ENCODE data around the gene JMY. TPM values are rescaled to one million over a fixed set of nuclear protein-coding genes. Genes with fewer than 3 reads are reported as not detected.

The JMY gene
- total RNA-seq, 4 donors from 2014 or later: 7.8 to 25.1 (median 14.7) TPM

DNA sequence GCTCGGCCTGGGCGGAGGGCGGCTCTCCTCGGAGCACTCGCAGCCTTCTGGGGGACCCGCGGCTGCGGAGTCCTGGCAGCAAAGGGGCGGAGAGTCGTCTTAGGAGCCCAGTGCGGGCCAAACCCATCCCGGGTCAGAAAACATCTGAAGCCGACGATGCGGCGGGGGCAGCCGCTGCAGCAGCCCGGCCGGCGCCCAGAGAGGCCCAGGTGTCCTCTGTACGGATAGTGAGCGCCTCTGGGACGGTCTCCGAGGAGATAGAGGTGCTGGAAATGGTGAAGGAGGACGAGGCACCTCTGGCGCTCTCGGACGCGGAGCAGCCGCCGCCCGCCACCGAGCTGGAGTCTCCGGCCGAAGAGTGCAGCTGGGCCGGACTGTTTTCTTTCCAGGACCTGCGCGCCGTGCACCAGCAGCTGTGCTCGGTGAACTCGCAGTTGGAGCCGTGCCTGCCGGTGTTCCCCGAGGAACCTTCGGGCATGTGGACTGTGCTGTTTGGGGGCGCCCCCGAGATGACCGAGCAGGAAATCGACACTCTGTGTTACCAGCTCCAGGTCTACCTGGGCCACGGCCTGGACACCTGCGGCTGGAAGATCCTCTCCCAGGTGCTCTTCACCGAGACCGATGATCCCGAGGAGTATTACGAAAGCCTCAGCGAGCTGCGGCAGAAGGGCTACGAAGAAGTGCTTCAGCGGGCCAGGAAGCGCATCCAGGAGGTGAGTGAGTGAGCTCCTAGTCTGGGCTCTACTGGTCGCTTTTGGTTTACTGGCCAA, 1.2 kb downstream of the JMY start:
- intact Hi-C loops (cut with DNase I; ENCODE audit: low total_unique reads): loop anchor here (5.0 to 10.0 kb wide), 3 partner anchors 105 to 1745 kb away; partner anchors contain the start of gene WDR41

GRCh38 chr5:79237740-79238560, 2.0 kb downstream of the JMY start:
- Histone ChIP-seq H3K4me1 (peaks cover 4 to 59% (median 20%) of the 10 kb centered on the region in 4 donors), H3K27me3 (no peaks in the 10 kb centered on the region), H3K36me3 (no peaks in the 10 kb centered on the region), H3K4me3 (peak overlapping the region; percentile 53 to 93 (median 71)), H3K27ac (peak overlapping the region; percentile 92 to 96 (median 94)), H3K9me3 (no peaks in the 10 kb centered on the region)
- DNase-seq: no peak
- 8 to 21% methylated on average over 5 to 14 of the region's 14 CpGs for WGBS, 2 donors (ENCODE audit: low coverage in 1 of 2)
- in situ Hi-C loops (cut with MboI; ENCODE audit: low pct_ligation_motif_present in 1 of 4, low pct_unique_long_range_greater_than_20kb in 1 of 4, low sequenced_read_pairs in 3 of 4) (no loop called here), intact Hi-C loops (cut with DNase I; ENCODE audit: low total_unique reads) (loop anchor here (5.0 to 10.0 kb wide), 3 partner anchors 106 to 1746 kb away; partner anchors contain the start of gene WDR41)
- TF ChIP-seq, protein P1, sequence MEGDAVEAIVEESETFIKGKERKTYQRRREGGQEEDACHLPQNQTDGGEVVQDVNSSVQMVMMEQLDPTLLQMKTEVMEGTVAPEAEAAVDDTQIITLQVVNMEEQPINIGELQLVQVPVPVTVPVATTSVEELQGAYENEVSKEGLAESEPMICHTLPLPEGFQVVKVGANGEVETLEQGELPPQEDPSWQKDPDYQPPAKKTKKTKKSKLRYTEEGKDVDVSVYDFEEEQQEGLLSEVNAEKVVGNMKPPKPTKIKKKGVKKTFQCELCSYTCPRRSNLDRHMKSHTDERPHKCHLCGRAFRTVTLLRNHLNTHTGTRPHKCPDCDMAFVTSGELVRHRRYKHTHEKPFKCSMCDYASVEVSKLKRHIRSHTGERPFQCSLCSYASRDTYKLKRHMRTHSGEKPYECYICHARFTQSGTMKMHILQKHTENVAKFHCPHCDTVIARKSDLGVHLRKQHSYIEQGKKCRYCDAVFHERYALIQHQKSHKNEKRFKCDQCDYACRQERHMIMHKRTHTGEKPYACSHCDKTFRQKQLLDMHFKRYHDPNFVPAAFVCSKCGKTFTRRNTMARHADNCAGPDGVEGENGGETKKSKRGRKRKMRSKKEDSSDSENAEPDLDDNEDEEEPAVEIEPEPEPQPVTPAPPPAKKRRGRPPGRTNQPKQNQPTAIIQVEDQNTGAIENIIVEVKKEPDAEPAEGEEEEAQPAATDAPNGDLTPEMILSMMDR (IDR thresholded peaks at IDR 0.05): no peak
- no peak for TF ChIP-seq POLR2AphosphoS5 (IDR thresholded peaks at IDR 0.05)
- no peak for TF ChIP-seq POLR2A (IDR thresholded peaks at IDR 0.05)
- no peak for TF ChIP-seq EP300 (IDR thresholded peaks at IDR 0.05; ENCODE audit: low read depth)

More for the DNA sequence above, 1.2 kb downstream of the JMY start:
- WGBS, 2 donors (ENCODE audit: low coverage in 1 of 2): 0% methylated on average over 26 of the region's 61 CpGs; no CpG with 5 or more reads in 1 of the 2 donors
- H3K4me3 ChIP-seq: peak overlapping the region; percentile 53 to 93 (median 71)
- no peaks in the 10 kb centered on the region for H3K27me3 ChIP-seq
- peaks cover 4 to 51% (median 20%) of the 10 kb centered on the region in 4 donors for H3K4me1 ChIP-seq
- DNase-seq: peak; percentile 44
- H3K27ac ChIP-seq: peak overlapping the region; percentile 92 to 96 (median 94)
- in situ Hi-C loops (cut with MboI; ENCODE audit: low pct_ligation_motif_present in 1 of 4, low pct_unique_long_range_greater_than_20kb in 1 of 4, low sequenced_read_pairs in 3 of 4): no loop called here
- H3K9me3 ChIP-seq: no peaks in the 10 kb centered on the region
- TF ChIP-seq EP300 (IDR thresholded peaks at IDR 0.05; ENCODE audit: low read depth) (no peak), POLR2A (IDR thresholded peaks at IDR 0.05) (no peak), POLR2AphosphoS5 (IDR thresholded peaks at IDR 0.05) (peak in 1 of 3 donors; percentile 12)
- TF ChIP-seq, protein P1 (IDR thresholded peaks at IDR 0.05): no peak
- H3K36me3 ChIP-seq: no peaks in the 10 kb centered on the region

- no peak for DNase-seq
- in situ Hi-C loops (cut with MboI; ENCODE audit: low pct_ligation_motif_present in 1 of 4, low pct_unique_long_range_greater_than_20kb in 1 of 4, low sequenced_read_pairs in 3 of 4): no loop called here
- peaks cover 0 to 57% (median 20%) of the 10 kb centered on the region in 4 donors for H3K4me1 ChIP-seq
- intact Hi-C loops (cut with DNase I; ENCODE audit: low total_unique reads): no loop called here
- no peaks in the 10 kb centered on the region for H3K36me3 ChIP-seq
- no peaks in the 10 kb centered on the region for H3K9me3 ChIP-seq
- H3K27me3 ChIP-seq: no peaks in the 10 kb centered on the region
- TF ChIP-seq POLR2A (IDR thresholded peaks at IDR 0.05) (no peak), EP300 (IDR thresholded peaks at IDR 0.05; ENCODE audit: low read depth) (no peak), POLR2AphosphoS5 (IDR thresholded peaks at IDR 0.05) (no peak)
- TF ChIP-seq, protein P1 (IDR thresholded peaks at IDR 0.05): no peak
- no peak overlapping the region for H3K27ac ChIP-seq
- no peak overlapping the region for H3K4me3 ChIP-seq
- 92 to 100% methylated on average over 2 of the region's 2 CpGs for WGBS, 2 donors (ENCODE audit: low coverage in 1 of 2)
Measured at GRCh38 chr5:79240561-79240960, 4.6 kb downstream of the JMY start.

DNA sequence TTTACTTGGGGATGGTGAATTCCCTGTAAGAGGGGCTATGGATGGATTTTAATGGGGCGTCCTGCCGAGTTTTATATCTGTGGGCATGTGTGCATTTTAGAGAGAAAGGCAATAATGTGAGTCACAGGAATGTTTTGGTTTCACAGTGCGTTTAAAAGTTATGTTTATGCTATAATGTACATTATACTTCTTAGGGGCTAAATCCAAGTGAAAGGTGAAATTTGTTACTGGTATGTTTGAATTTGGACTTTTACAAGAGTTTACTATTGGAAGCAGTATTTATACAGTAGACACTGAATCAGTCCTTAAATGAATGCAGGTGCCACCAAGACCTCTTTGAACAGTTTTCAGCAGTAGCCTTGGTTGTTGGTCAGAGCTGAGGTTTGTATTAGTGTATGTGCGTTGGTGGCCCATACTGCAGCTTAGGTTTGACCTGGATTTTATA, 5.6 kb downstream of the JMY start:
- Histone ChIP-seq H3K36me3 (no peaks in the 10 kb centered on the region), H3K4me1 (peaks cover 0 to 61% (median 20%) of the 10 kb centered on the region in 4 donors), H3K27ac (no peak overlapping the region), H3K4me3 (no peak overlapping the region), H3K9me3 (no peaks in the 10 kb centered on the region), H3K27me3 (no peaks in the 10 kb centered on the region)
- DNase-seq: no peak
- in situ Hi-C loops (cut with MboI; ENCODE audit: low pct_ligation_motif_present in 1 of 4, low pct_unique_long_range_greater_than_20kb in 1 of 4, low sequenced_read_pairs in 3 of 4): no loop called here
- intact Hi-C loops (cut with DNase I; ENCODE audit: low total_unique reads): no loop called here
- WGBS, 2 donors (ENCODE audit: low coverage in 1 of 2): 56 to 63% methylated on average over 4 of the region's 4 CpGs
- TF ChIP-seq EP300 (IDR thresholded peaks at IDR 0.05; ENCODE audit: low read depth): no peak
- TF ChIP-seq, protein P1 (IDR thresholded peaks at IDR 0.05): no peak
- TF ChIP-seq POLR2A (IDR thresholded peaks at IDR 0.05): no peak
- TF ChIP-seq POLR2AphosphoS5 (IDR thresholded peaks at IDR 0.05): no peak
